Measurements from ENCODE around the gene RAP1GAP. TPM values are rescaled to one million over a fixed set of nuclear protein-coding genes. Genes with fewer than 3 reads are reported as not detected.
A peak's percentile ranks its signal among the peaks of the same experiment; 100 is the strongest.

RAP1GAP gene
- total and polyA plus RNA-seq, 9 of the 15 experiments (the other 6 are each of a cell fraction or from before 2014, with no cell fraction given) = 0.29 to 30.2 (median 19.2) TPM

DNA sequence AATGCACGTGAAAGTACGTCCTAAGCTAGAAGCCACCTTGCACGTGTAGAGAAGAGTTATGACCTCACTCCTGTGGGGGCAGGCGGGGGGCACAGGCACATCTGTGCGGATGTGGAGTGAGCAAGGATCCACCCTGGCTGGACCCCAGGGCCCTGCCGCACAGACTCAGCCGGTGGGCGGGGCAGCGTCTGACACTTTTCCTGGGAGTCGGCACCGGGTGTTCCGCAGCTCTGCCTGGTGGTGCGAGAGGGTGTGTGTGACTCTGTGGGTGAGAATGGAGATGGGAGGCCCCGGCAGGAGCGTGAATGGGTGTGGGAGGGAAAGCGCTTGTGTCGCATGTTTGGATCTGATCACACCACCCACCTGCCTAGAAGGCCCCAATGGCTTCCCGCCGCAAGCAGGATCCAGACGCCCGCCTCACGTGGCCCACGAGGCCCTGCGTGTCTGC lies 29.5 kb downstream of the RAP1GAP start (continued):
- TF ChIP-seq ARID4B (CRISPR knock-in tag; IDR thresholded peaks at IDR 0.05) = peak; percentile 29; the same call in 1 of the 2 replicates
- TF ChIP-seq ZNF592 (IDR thresholded peaks at IDR 0.05) = peak; percentile 67
- no peak for TF ChIP-seq ZNF311 (CRISPR knock-in tag; IDR thresholded peaks at IDR 0.05)
- TF ChIP-seq GTF2F1 (IDR thresholded peaks at IDR 0.05; ENCODE audit: low read depth, low read length) = no peak
- TF ChIP-seq HIVEP1 (CRISPR knock-in tag; IDR thresholded peaks at IDR 0.05) = no peak
- peak; percentile 74 for TF ChIP-seq BHLHE40 (IDR thresholded peaks at IDR 0.05; ENCODE audit: low read length)
- no peak for TF ChIP-seq RBM39 (optimal IDR thresholded peaks at IDR 0.05; ENCODE audit: low read depth, low read length)
- TF ChIP-seq, protein P1, sequence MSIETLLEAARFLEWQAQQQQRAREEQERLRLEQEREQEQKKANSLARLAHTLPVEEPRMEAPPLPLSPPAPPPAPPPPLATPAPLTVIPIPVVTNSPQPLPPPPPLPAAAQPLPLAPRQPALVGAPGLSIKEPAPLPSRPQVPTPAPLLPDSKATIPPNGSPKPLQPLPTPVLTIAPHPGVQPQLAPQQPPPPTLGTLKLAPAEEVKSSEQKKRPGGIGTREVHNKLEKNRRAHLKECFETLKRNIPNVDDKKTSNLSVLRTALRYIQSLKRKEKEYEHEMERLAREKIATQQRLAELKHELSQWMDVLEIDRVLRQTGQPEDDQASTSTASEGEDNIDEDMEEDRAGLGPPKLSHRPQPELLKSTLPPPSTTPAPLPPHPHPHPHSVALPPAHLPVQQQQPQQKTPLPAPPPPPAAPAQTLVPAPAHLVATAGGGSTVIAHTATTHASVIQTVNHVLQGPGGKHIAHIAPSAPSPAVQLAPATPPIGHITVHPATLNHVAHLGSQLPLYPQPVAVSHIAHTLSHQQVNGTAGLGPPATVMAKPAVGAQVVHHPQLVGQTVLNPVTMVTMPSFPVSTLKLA (conservative IDR thresholded peaks at IDR 0.05) = peak; percentile 20 to 56; a peak in 1 of 4 replicates
- no peak for TF ChIP-seq RFX1 (IDR thresholded peaks at IDR 0.05)

Data from K562 (cell line).